Activated naive CD8-positive, alpha-beta T cell treated with anti-CD3 and anti-CD28 coated beads for 36 hours (primary cell): ENCODE measurements around the gene EPHB2. TPM values are rescaled to one million over a fixed set of nuclear protein-coding genes. Genes with fewer than 3 reads are reported as not detected.

Experiments
- DNase-seq: peaks from one replicate; pipeline ENCODE4 v3.0.0; 2021
- H3K27ac Mint-ChIP-seq: one replicate; pipeline ENCODE4 v1.8.0; 2022; ENCODE audit warnings: mild to moderate bottlenecking, moderate library complexity, mixed read lengths
- H3K27me3 Mint-ChIP-seq: one replicate; pipeline ENCODE4 v1.8.0; 2022; ENCODE audit warnings: mild to moderate bottlenecking, mixed read lengths
- H3K36me3 Mint-ChIP-seq: one replicate; pipeline ENCODE4 v1.8.0; 2021; ENCODE audit warnings: mild to moderate bottlenecking, mixed read lengths
- H3K4me1 Mint-ChIP-seq: one replicate; pipeline ENCODE4 v1.8.0; 2021; ENCODE audit warnings: mixed read lengths
- H3K4me3 Mint-ChIP-seq: one replicate; pipeline ENCODE4 v1.8.0; 2022; ENCODE audit warnings: mild to moderate bottlenecking, moderate library complexity, mixed read lengths
- H3K9me3 Mint-ChIP-seq: one replicate; pipeline ENCODE4 v1.8.0; 2022; ENCODE audit warnings: mixed read lengths
- total RNA-seq, 2 experiments: library from RNA; stranded (reverse); gene quantifications; one replicate each; pipeline ENCODE4 v1.2.3, GENCODE V29; 2021

EPHB2 gene
- total RNA-seq, 2 experiments from 2014 or later: 0.04 TPM; not detected in 1

- H3K4me3 Mint-ChIP-seq: no peak overlapping the region
- no peak overlapping the region for H3K27ac Mint-ChIP-seq
- no peaks in the 10 kb centered on the region for H3K9me3 Mint-ChIP-seq
- no peaks in the 10 kb centered on the region for H3K4me1 Mint-ChIP-seq
- no peaks in the 10 kb centered on the region for H3K36me3 Mint-ChIP-seq
- no peak for DNase-seq
- no peaks in the 10 kb centered on the region for H3K27me3 Mint-ChIP-seq
These were observed 57.2 kb downstream of the EPHB2 start for GRCh38 chr1:22767852-22768251.

GRCh38 chr1:22769932-22770331 is 59.3 kb downstream of the EPHB2 start:
- no peaks in the 10 kb centered on the region for H3K27me3 Mint-ChIP-seq
- no peaks in the 10 kb centered on the region for H3K9me3 Mint-ChIP-seq
- no peak overlapping the region for H3K27ac Mint-ChIP-seq
- no peaks in the 10 kb centered on the region for H3K36me3 Mint-ChIP-seq
- no peaks in the 10 kb centered on the region for H3K4me1 Mint-ChIP-seq
- no peak for DNase-seq
- no peak overlapping the region for H3K4me3 Mint-ChIP-seq

GRCh38 chr1:22772014-22772413 is 61.4 kb downstream of the EPHB2 start:
- H3K36me3 Mint-ChIP-seq: no peaks in the 10 kb centered on the region
- no peaks in the 10 kb centered on the region for H3K27me3 Mint-ChIP-seq
- H3K27ac Mint-ChIP-seq: no peak overlapping the region
- H3K4me3 Mint-ChIP-seq: no peak overlapping the region
- no peaks in the 10 kb centered on the region for H3K4me1 Mint-ChIP-seq
- DNase-seq: no peak
- H3K9me3 Mint-ChIP-seq: no peaks in the 10 kb centered on the region

GRCh38 chr1:22773981-22774832 is 63.6 kb downstream of the EPHB2 start:
- Mint-ChIP-seq H3K27me3 (peaks cover 5% of the 10 kb centered on the region), H3K9me3 (no peaks in the 10 kb centered on the region), H3K4me3 (no peak overlapping the region), H3K27ac (no peak overlapping the region), H3K36me3 (no peaks in the 10 kb centered on the region), H3K4me1 (no peaks in the 10 kb centered on the region)
- no peak for DNase-seq

GRCh38 chr1:22774833-22775182 is 64.2 kb downstream of the EPHB2 start:
- Mint-ChIP-seq H3K36me3 (no peaks in the 10 kb centered on the region), H3K27me3 (peaks cover 11% of the 10 kb centered on the region), H3K27ac (no peak overlapping the region), H3K9me3 (no peaks in the 10 kb centered on the region), H3K4me1 (no peaks in the 10 kb centered on the region), H3K4me3 (no peak overlapping the region)
- no peak for DNase-seq

- Mint-ChIP-seq H3K4me3 (no peak overlapping the region), H3K27ac (no peak overlapping the region), H3K36me3 (no peaks in the 10 kb centered on the region), H3K4me1 (no peaks in the 10 kb centered on the region), H3K9me3 (no peaks in the 10 kb centered on the region), H3K27me3 (peaks cover 12% of the 10 kb centered on the region)
- DNase-seq: no peak
These were observed 64.8 kb downstream of the EPHB2 start for GRCh38 chr1:22775478-22775877.

GRCh38 chr1:22776035-22776613 is 65.5 kb downstream of the EPHB2 start:
- H3K4me3 Mint-ChIP-seq: no peak overlapping the region
- DNase-seq: no peak
- peaks cover 15% of the 10 kb centered on the region for H3K27me3 Mint-ChIP-seq
- H3K9me3 Mint-ChIP-seq: no peaks in the 10 kb centered on the region
- H3K4me1 Mint-ChIP-seq: no peaks in the 10 kb centered on the region
- no peak overlapping the region for H3K27ac Mint-ChIP-seq
- no peaks in the 10 kb centered on the region for H3K36me3 Mint-ChIP-seq

- no peak for DNase-seq
- H3K9me3 Mint-ChIP-seq: no peaks in the 10 kb centered on the region
- H3K4me3 Mint-ChIP-seq: no peak overlapping the region
- H3K27me3 Mint-ChIP-seq: peaks cover 15% of the 10 kb centered on the region
- no peaks in the 10 kb centered on the region for H3K4me1 Mint-ChIP-seq
- no peaks in the 10 kb centered on the region for H3K36me3 Mint-ChIP-seq
- no peak overlapping the region for H3K27ac Mint-ChIP-seq
These were observed 66.9 kb downstream of the EPHB2 start for GRCh38 chr1:22777388-22778057.

GRCh38 chr1:22778408-22778807 is 67.8 kb downstream of the EPHB2 start:
- peaks cover 15% of the 10 kb centered on the region for H3K27me3 Mint-ChIP-seq
- no peaks in the 10 kb centered on the region for H3K9me3 Mint-ChIP-seq
- no peak overlapping the region for H3K27ac Mint-ChIP-seq
- H3K4me1 Mint-ChIP-seq: no peaks in the 10 kb centered on the region
- DNase-seq: no peak
- H3K36me3 Mint-ChIP-seq: no peaks in the 10 kb centered on the region
- H3K4me3 Mint-ChIP-seq: no peak overlapping the region

GRCh38 chr1:22778862-22779520 is 68.4 kb downstream of the EPHB2 start:
- DNase-seq: no peak
- H3K4me3 Mint-ChIP-seq: no peak overlapping the region

GRCh38 chr1:22780696-22781095 is 70.1 kb downstream of the EPHB2 start:
- Mint-ChIP-seq H3K9me3 (no peaks in the 10 kb centered on the region), H3K27ac (no peak overlapping the region), H3K4me3 (no peak overlapping the region), H3K27me3 (peaks cover 15% of the 10 kb centered on the region), H3K4me1 (no peaks in the 10 kb centered on the region), H3K36me3 (no peaks in the 10 kb centered on the region)
- peak; percentile 8 for DNase-seq

More at GRCh38 chr1:22778862-22779520, 68.4 kb downstream of the EPHB2 start:
- H3K36me3 Mint-ChIP-seq: no peaks in the 10 kb centered on the region
- H3K4me1 Mint-ChIP-seq: no peaks in the 10 kb centered on the region
- no peaks in the 10 kb centered on the region for H3K9me3 Mint-ChIP-seq
- H3K27me3 Mint-ChIP-seq: peaks cover 15% of the 10 kb centered on the region
- H3K27ac Mint-ChIP-seq: no peak overlapping the region

GRCh38 chr1:22781483-22781882 is 70.8 kb downstream of the EPHB2 start:
- Mint-ChIP-seq H3K27ac (no peak overlapping the region), H3K9me3 (no peaks in the 10 kb centered on the region), H3K4me1 (no peaks in the 10 kb centered on the region), H3K36me3 (no peaks in the 10 kb centered on the region), H3K27me3 (peaks cover 15% of the 10 kb centered on the region), H3K4me3 (no peak overlapping the region)
- DNase-seq: no peak

GRCh38 chr1:22782406-22782805 is 71.8 kb downstream of the EPHB2 start:
- no peak for DNase-seq
- H3K27me3 Mint-ChIP-seq: peaks cover 12% of the 10 kb centered on the region
- no peak overlapping the region for H3K4me3 Mint-ChIP-seq
- no peaks in the 10 kb centered on the region for H3K9me3 Mint-ChIP-seq
- H3K4me1 Mint-ChIP-seq: no peaks in the 10 kb centered on the region
- no peaks in the 10 kb centered on the region for H3K36me3 Mint-ChIP-seq
- no peak overlapping the region for H3K27ac Mint-ChIP-seq

GRCh38 chr1:22784317-22784716 is 73.7 kb downstream of the EPHB2 start:
- H3K27ac Mint-ChIP-seq: no peak overlapping the region
- H3K27me3 Mint-ChIP-seq: peaks cover 10% of the 10 kb centered on the region
- DNase-seq: no peak
- H3K4me3 Mint-ChIP-seq: no peak overlapping the region
- H3K9me3 Mint-ChIP-seq: no peaks in the 10 kb centered on the region
- no peaks in the 10 kb centered on the region for H3K36me3 Mint-ChIP-seq
- no peaks in the 10 kb centered on the region for H3K4me1 Mint-ChIP-seq

- Mint-ChIP-seq H3K27me3 (peaks cover 5% of the 10 kb centered on the region), H3K4me1 (no peaks in the 10 kb centered on the region), H3K36me3 (no peaks in the 10 kb centered on the region), H3K4me3 (no peak overlapping the region), H3K27ac (no peak overlapping the region), H3K9me3 (no peaks in the 10 kb centered on the region)
- DNase-seq: no peak
These were observed 74.1 kb downstream of the EPHB2 start for GRCh38 chr1:22784737-22785136.
